Measurements from ENCODE around the gene CLDN1.

GRCh38 chr3:190340071-190340470 lies 17.8 kb upstream of the CLDN1 start:
- TF ChIP-seq TAF1 (IDR thresholded peaks at IDR 0.05; ENCODE audit: borderline replicate concordance, low read depth, low read length), result no peak
- no peak for TF ChIP-seq CHD2 (IDR thresholded peaks at IDR 0.05; ENCODE audit: low read length, partially characterized antibody)
- TF ChIP-seq EP300 (IDR thresholded peaks at IDR 0.05; ENCODE audit: borderline replicate concordance in 1 of 2, low read depth in 1 of 2, low read length in 1 of 2), result no peak
- TF ChIP-seq REST (IDR thresholded peaks at IDR 0.05; ENCODE audit: low read depth, low read length), result no peak
- no peak for TF ChIP-seq SIN3A (IDR thresholded peaks at IDR 0.05; ENCODE audit: borderline replicate concordance, low read depth, low read length)
- no peak for TF ChIP-seq CTCF (IDR thresholded peaks at IDR 0.05)
- TF ChIP-seq RFX5 (IDR thresholded peaks at IDR 0.05; ENCODE audit: low read length), result no peak
- no peak for TF ChIP-seq TEAD4 (IDR thresholded peaks at IDR 0.05; ENCODE audit: borderline replicate concordance, insufficient read depth)

Data from SK-N-SH (cell line).